GM18505 (cell line): ENCODE measurements around the gene LRIT2.

Experiments
- ATAC-seq: cut with Tn5 transposase; IDR thresholded peaks from one replicate; pipeline ENCODE4 v1.9.1; 2021; ENCODE audit not compliant: unreplicated experiment
- POLR2A ChIP-seq: IDR thresholded peaks from 4 replicates; pipeline ENCODE4 v1.6.1; 2011; ENCODE audit warnings: borderline replicate concordance; ENCODE audit not compliant: insufficient read depth, insufficient read length; ENCODE audit errors: extremely low read depth

The LRIT2 gene

DNA sequence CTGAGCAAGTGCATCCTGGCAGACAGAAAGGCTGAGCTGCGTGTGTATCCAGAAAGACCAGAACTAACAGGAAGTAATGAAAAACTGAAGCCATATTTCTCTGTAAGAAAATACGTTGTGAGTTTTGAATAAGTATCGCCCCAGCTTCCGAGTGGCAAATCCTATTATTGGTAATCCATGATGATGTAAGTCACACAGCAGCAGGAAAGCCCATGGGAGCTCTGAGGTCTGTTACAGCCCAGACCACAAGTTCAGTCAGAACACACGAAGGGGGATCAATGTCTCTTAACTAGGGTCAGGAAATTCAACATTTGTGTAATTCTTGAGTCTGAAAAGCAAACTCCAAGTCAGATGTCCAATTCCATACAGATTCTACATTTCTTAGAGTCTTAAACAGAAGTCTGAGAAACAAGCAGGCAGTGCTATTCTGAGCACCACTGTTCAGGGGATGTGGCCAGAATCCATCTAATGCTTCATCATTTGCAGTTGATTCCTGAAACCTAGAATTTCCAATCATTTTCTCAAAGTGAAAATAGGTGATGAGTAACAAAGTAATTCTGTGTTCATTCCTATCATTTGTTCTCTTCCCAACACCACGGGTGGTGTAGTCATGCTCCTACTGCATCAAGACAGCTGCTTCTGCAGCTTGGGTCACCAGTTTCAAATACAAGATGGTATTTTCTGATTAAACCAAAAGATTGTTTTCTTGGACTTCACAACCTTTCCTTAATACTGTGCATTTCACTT lies at the start of gene LRIT2:
Gene LRIT2, minus strand, starts transcription at position 118 of the 747 bp plus-strand sequence. Its CDS starts 24 bp downstream, at position 94.
- TF ChIP-seq POLR2A: no peak
- ATAC-seq: no peak

GRCh38 chr10:84270708-84271107 lies 45.4 kb upstream of the LRIT2 start:
- no peak for TF ChIP-seq POLR2A
- no peak for ATAC-seq

GRCh38 chr10:84269773-84270172 lies 44.4 kb upstream of the LRIT2 start:
- no peak for TF ChIP-seq POLR2A
- ATAC-seq: no peak

DNA sequence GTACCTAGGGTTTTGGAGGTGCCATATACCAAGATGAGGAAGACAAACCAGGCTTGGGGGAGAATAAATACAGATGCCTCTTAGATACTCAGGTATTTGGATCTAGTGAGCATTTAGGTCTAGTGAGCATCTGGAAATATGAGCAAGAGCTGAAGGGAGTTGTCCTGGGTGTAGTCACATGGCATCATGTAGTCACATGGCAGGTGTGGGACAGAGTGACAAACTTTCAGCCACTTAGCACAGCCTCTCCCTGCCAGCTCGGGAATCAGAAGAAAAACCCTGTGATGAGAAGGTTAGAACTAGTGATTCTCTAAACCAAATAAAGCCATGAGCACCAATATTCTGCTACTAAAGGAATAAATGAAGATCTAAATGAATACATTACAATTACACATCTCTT lies 43.8 kb upstream of the LRIT2 start:
- ATAC-seq: no peak
- no peak for TF ChIP-seq POLR2A

DNA sequence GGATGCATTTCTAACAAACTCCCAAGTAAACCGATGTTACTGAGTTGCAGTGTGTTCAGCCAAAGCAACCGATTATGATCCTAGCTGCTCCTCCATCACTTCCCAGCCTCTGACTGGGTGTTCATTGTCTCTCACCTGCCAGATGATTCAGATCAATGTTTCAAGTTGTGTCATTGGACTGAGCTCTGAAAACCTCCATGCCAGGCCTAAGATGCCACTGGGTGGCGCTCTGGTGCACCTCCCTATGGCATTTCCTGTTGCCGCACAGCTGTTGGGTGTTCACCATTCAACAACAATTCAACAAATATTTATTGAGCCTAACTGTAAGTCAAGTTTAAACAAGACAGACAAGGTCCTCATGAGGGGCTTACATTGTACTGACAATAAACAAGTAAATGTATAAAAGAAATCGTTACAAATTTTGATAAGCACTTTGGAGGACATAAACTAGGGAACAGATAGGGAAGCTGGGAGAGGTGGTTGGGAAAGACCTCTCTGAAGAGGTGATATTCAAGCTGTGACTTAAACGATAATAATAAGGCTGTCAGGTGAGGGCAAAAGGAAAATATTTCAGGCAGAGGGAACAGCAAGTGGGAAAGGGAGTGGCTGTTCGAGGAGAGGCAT lies 42.3 kb upstream of the LRIT2 start:
- peak; percentile 53 for ATAC-seq

DNA sequence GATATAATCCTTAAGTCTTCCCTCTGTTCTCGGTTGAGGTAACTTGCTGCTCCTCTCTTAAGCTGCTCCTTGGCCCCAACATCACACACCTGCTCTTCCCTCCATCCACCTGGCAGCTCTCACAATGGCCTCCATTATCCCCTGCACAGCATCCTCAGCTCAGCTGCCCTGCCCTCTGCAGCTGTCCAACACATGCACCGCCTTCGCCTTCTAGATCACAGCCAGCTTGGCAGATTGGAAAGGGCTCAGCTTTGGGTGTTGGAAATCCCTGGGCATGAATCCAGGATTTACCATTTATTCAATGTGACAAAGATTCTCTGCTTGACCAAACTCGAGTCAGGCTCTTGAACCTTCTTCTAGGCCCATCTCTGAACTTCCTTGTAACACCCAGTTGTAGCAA lies 40.1 kb upstream of the LRIT2 start:
- ATAC-seq: no peak
- TF ChIP-seq POLR2A: no peak

More for the DNA sequence above, 42.3 kb upstream of the LRIT2 start:
- TF ChIP-seq POLR2A: no peak

GRCh38 chr10:84264611-84265141 lies 39.3 kb upstream of the LRIT2 start:
- ATAC-seq: peak; percentile 93
- no peak for TF ChIP-seq POLR2A

DNA sequence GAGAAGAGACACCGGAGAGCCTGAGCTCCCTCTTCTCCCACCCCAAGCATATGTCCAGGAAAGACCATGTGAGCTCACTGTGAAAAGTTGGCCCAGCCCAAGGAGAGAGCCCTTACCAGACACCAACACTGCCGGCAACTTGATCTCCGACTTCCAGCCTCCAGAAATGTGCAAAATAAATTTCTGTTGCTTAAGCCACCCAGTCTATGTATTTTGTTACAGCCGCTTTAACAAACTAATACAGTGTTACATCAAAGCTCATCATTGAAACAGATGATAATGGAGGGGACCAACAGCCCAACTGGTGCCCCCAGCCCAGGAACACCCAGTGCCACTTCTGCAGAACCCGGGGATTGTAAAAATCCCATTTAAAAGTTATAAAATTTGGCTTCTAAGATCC lies 38.4 kb upstream of the LRIT2 start:
- ATAC-seq: no peak
- TF ChIP-seq POLR2A: no peak

- TF ChIP-seq POLR2A: no peak
- ATAC-seq: no peak
These were observed 37.0 kb upstream of the LRIT2 start for GRCh38 chr10:84262190-84262956.

GRCh38 chr10:84261236-84261915 lies 36.0 kb upstream of the LRIT2 start:
- ATAC-seq: no peak
- TF ChIP-seq POLR2A: no peak

DNA sequence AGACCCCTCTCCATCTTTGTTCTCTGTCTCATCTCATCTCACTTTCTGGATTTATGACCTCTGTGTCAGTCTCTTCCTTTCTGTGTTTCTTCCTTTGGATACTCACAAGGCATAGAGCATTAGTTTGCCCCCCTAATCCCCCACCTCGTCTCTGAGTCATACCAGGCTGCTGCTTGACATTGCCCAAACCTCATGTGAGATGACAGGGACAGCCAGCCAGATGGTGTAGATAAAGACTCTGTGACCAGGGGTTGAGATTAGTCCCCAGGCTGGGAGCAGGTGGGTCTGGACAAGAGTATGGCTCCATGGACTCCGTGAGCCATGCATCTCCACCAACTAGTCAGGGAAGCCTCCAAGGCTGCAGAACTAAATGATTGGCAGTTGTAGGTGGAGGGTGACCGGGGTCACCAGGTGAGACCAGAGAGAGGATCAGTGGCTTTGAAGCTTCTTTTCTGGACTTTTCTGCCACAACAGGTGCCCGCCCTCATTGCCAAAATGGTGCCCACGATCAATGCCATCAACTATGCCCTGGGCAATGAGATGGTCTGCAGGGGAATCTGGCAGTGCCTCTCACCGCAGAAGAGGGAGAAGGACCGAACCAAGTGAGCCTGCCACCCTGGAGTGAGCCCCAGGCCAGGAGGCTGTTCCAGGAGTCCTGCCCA lies 32.8 kb upstream of the LRIT2 start:
- ATAC-seq: no peak
- TF ChIP-seq POLR2A: no peak

DNA sequence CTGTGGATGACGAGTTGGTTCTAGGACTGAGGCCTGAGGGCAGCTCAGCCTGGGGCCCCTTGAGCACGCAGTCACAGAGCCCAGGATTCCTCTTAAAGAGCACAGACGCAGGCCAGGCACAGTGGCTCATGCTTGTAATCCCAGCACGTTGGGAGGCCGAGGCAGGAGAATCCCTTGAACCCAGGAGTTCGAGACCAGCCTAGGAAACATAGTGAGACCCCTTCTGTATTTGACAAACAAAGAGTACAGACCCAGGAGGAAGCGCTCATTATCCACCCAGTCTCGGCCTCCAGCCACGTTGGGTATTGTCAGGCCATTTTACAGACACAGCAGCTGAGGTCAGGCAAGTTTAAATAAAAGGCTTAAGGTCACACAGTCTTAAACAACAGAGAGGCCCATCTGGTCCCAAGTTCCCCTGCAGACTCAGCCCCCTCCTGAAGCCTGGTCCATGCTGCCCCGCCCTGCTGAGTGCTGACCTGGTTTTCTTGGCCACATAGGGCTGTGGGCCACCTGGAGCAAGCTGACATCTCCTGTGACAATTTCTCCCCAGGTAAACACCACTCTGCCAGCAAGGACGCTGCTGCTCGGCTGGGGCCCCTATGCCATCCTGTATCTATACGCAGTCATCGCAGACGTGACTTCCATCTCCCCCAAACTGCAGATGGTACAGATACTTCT lies 32.1 kb upstream of the LRIT2 start:
- no peak for ATAC-seq
- TF ChIP-seq POLR2A: no peak
